ENCODE results near the gene PPP4C. TPM values are rescaled to one million over a fixed set of nuclear protein-coding genes. Genes with fewer than 3 reads are reported as not detected.
"Not testable (repeated sequence)": the region's sequence is repeated elsewhere in the genome, so short reads cannot be mapped to it uniquely, and the experiment has no call there.

PPP4C gene
- total RNA-seq, 1 donor from 2014 or later: 154 TPM

DNA sequence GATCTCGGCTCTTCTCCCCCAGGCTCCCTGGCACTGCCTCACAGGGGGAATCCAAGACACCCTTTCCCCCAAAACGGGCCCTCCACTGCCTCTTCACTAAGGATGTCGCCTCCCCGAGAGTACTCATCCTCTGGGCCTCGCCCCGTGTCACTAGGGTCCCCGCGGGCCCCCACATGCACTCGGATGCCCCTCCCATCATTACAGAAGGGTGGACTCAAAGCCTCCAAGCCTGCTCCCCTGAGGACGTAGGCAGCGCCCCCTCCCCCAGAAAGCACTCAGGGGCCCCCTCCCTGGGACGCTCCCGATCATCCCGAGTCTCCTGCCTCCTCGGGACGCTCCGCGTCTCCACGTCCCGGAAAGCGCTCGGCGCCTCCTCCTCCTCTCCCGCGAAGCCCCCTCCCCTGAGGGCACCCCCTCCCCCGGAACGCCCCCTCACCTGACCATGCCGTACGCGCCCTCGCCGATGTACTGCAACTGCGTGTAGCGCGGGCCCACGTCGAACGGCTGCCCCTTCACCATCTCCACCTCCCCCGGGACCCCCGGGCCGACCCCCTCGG, 46.9 kb downstream of the PPP4C start:
- DNase-seq (ENCODE audit: low read depth): no peak

- DNase-seq (ENCODE audit: low read depth): no peak
Measured at GRCh38 chr16:30124985-30125379, 49.2 kb downstream of the PPP4C start.

DNA sequence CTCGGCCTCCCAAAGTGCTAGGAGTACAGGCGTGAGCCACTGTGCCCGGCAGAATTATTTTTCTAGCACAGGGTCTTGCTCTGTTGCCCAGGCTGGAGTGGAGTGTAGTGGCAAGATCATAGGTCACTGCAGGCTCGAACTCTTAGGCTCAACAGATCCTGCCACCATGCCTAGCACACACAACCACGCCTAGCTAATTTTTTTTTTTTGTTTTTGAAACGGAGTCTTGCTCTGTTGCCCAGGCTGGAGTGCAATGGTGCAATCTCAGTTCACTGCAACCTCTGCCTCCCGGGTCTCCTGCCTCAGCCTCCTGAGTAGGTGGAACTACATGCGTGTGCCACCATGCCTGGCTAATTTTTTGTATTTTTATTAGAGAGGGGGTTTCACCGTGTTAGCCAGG, 49.9 kb downstream of the PPP4C start:
- not testable (repeated sequence) for DNase-seq (ENCODE audit: low read depth)

GRCh38 chr16:30127993-30128392, 52.2 kb downstream of the PPP4C start:
- DNase-seq (ENCODE audit: low read depth): no peak

GRCh38 chr16:30131869-30132475, 56.2 kb downstream of the PPP4C start:
- no peak for DNase-seq (ENCODE audit: low read depth)

GRCh38 chr16:30132591-30132990, 56.8 kb downstream of the PPP4C start:
- no peak for DNase-seq (ENCODE audit: low read depth)

Other genes with a start within 250 kb of the PPP4C start
- 69.1 and 114 TPM in 2 replicates for gene CDIPT, start 212.8 kb upstream of the PPP4C start, total RNA-seq
- gene SEZ6L2, start 176.4 kb upstream of the PPP4C start, total RNA-seq: 9.2 and 45.7 TPM in 2 replicates
- gene ASPHD1, start 175.5 kb upstream of the PPP4C start, total RNA-seq: 15.8 and 33.3 TPM in 2 replicates
- gene KCTD13, start 149.8 kb upstream of the PPP4C start, total RNA-seq: 12.5 and 13.2 TPM in 2 replicates
- gene TMEM219, start 113.9 kb upstream of the PPP4C start, total RNA-seq: 48.9 and 112 TPM in 2 replicates
- gene TAOK2, start 102.1 kb upstream of the PPP4C start, total RNA-seq: 52.4 and 80.9 TPM in 2 replicates
- 7.8 and 8.2 TPM in 2 replicates for gene HIRIP3, start 80.4 kb upstream of the PPP4C start, total RNA-seq
- gene INO80E, start 79.8 kb upstream of the PPP4C start, total RNA-seq: 27.7 and 48.1 TPM in 2 replicates
- gene DOC2A, start 65.0 kb upstream of the PPP4C start, total RNA-seq: 0.80 TPM in 1 of 2 replicates, not detected in the other
- not detected in 2 replicates for gene C16orf92, start 52.8 kb upstream of the PPP4C start, total RNA-seq
- 0.15 TPM in 1 of 2 replicates, not detected in the other for gene TLCD3B, start 44.7 kb upstream of the PPP4C start, total RNA-seq
- 525 and 1,258 TPM in 2 replicates for gene ALDOA, start 10.2 kb upstream of the PPP4C start, total RNA-seq
- gene TBX6, start 15.9 kb downstream of the PPP4C start, total RNA-seq: 0.15 TPM in 1 of 2 replicates, not detected in the other
- 7.6 and 12.9 TPM in 2 replicates for gene YPEL3, start 20.2 kb downstream of the PPP4C start, total RNA-seq
- 0.15 TPM in 1 of 2 replicates, not detected in the other for gene GDPD3, start 37.5 kb downstream of the PPP4C start, total RNA-seq
- 11.6 and 11.9 TPM in 2 replicates for gene MAPK3, start 47.2 kb downstream of the PPP4C start, total RNA-seq
- gene CORO1A, start 107.6 kb downstream of the PPP4C start, total RNA-seq: 0.85 and 8.3 TPM in 2 replicates
- 77.7 and 299 TPM in 2 replicates for gene BOLA2B, start 117.7 kb downstream of the PPP4C start, total RNA-seq
- 8.1 and 24.5 TPM in 2 replicates for gene SLX1A, start 117.9 kb downstream of the PPP4C start, total RNA-seq
- gene SULT1A3, start 123.3 kb downstream of the PPP4C start, total RNA-seq: 0.35 and 1.9 TPM in 2 replicates
- 0.52 and 1.4 TPM in 2 replicates for gene NPIPB13, start 172.5 kb downstream of the PPP4C start, total RNA-seq